Bladder microvascular endothelial cell (primary cell): ENCODE data around the gene RPL32. TPM values are rescaled to one million over a fixed set of nuclear protein-coding genes. Genes with fewer than 3 reads are reported as not detected.

Experiments used
- total RNA-seq: library from RNA; depleted of rRNA; stranded (reverse); fragments of >200 nt; gene quantifications from 2 replicates; pipeline ENCODE4 v1.2.3, GENCODE V29; 2014

RPL32 gene
- total RNA-seq: 967 and 1,632 TPM in 2 replicates

GRCh38 chr3:12841149-12841969 lies at the start of gene RPL32:
RPL32 (minus strand) TSS chr3:12841565; CDS start chr3:12840237, 1,328 bp downstream.

GRCh38 chr3:12796171-12797123 lies 44.9 kb downstream of the RPL32 start, which contains the start of gene CAND2:
CAND2 (plus strand) TSS chr3:12796680; CDS start chr3:12796721, 41 bp downstream.

Other genes with a start within 250 kb of the RPL32 start
- gene RAF1, start 177.4 kb downstream of the RPL32 start, total RNA-seq: 72.9 and 105 TPM in 2 replicates
- under 0.01 TPM in 1 of 2 replicates, not detected in the other for gene TMEM40, start 82.3 kb downstream of the RPL32 start, total RNA-seq
- 2.1 and 2.8 TPM in 2 replicates for gene CAND2, start 44.9 kb downstream of the RPL32 start, total RNA-seq
- 12.6 and 66.3 TPM in 2 replicates for gene IQSEC1, start 231.9 kb upstream of the RPL32 start, total RNA-seq